ENCODE measurements around the gene C2CD2. TPM values are rescaled to one million over a fixed set of nuclear protein-coding genes. Genes with fewer than 3 reads are reported as not detected.

The C2CD2 gene
- total RNA-seq, 2 donors from 2014 or later: 10.4 to 25.4 TPM

DNA sequence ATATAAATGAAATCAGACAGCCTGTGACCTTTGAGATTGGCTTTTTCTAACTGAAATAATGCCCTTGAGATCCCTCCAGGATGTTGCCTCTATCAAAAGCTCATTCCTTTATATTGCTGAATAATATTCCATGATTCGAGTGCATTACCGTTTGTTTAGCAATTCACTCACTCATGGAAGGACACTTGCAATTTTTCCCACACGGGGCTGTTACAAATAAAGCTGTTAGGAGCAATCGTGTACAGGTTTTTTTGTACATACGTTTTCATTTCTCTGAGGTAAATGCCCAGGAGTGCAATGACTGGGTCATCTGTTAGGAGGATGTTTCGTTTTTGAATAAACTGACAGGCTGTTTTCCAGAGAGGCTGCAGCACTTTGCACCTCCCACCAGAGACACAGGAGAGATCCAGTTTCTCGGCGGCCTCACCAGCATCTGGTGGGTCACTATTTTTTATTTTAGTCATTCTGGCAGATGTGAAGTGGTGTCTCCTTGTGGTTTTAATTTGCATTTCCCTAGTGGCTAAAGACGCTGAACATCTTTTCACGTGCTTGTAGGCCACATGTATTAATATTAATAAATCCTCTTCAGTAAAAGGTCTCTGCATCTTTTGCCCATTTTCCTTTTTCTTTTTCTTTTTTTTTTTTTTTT, 85.6 kb downstream of the C2CD2 start:
- ATAC-seq: no peak
- H3K4me1 ChIP-seq: peaks cover 20% of the 10 kb centered on the region
- intact Hi-C loops (cut with DNase I): no loop called here
- H3K27me3 ChIP-seq: no peaks in the 10 kb centered on the region
- TF ChIP-seq, protein P1, sequence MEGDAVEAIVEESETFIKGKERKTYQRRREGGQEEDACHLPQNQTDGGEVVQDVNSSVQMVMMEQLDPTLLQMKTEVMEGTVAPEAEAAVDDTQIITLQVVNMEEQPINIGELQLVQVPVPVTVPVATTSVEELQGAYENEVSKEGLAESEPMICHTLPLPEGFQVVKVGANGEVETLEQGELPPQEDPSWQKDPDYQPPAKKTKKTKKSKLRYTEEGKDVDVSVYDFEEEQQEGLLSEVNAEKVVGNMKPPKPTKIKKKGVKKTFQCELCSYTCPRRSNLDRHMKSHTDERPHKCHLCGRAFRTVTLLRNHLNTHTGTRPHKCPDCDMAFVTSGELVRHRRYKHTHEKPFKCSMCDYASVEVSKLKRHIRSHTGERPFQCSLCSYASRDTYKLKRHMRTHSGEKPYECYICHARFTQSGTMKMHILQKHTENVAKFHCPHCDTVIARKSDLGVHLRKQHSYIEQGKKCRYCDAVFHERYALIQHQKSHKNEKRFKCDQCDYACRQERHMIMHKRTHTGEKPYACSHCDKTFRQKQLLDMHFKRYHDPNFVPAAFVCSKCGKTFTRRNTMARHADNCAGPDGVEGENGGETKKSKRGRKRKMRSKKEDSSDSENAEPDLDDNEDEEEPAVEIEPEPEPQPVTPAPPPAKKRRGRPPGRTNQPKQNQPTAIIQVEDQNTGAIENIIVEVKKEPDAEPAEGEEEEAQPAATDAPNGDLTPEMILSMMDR (IDR thresholded peaks at IDR 0.05): no peak
- no peak for TF ChIP-seq POLR2A (IDR thresholded peaks at IDR 0.05)
- 57 to 72% methylated on average over 10 of the region's 10 CpGs for WGBS, 2 donors
- no peak for DNase-seq
- H3K4me3 ChIP-seq: no peak overlapping the region
- H3K36me3 ChIP-seq (replicated peaks in 1 of 2; ENCODE audit: insufficient read depth in 1 of 2, low read depth in 2 of 2): no peaks in the 10 kb centered on the region
- H3K9me3 ChIP-seq: no peaks in the 10 kb centered on the region
- no peak overlapping the region for H3K27ac ChIP-seq

DNA sequence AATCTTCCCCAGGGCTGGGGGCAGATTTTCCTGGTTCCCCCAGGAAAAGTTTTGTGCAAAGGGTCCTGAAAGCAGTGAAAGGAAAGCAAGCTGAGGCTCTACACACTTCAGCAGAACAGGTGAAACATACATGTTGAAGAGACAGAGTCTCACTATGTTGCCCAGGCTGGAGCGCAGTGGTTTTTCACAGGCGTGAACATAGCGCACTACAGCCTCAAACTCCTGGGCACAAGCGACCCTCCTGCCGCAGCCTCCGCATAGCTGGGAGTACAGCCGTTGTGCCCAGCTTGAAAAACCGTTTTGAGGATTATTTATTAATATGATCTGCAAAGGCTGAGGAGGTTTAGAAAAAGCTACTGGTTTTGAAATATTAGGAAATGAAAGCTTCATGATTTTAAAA, 86.5 kb downstream of the C2CD2 start:
- peak overlapping the region in 1 of 4 donors; percentile 57 for H3K27ac ChIP-seq
- 91% methylated on average over 8 of the region's 8 CpGs for WGBS, 2 donors
- intact Hi-C loops (cut with DNase I): no loop called here

GRCh38 chr21:41866274-41866809, 87.5 kb downstream of the C2CD2 start:
- ATAC-seq (peak; percentile 58), DNase-seq (peak in 3 of 4 donors; percentile 31 to 60 (median 53))
- no peak overlapping the region for H3K4me3 ChIP-seq
- 45 to 55% methylated on average over 11 of the region's 11 CpGs for WGBS, 2 donors
- no peaks in the 10 kb centered on the region for H3K9me3 ChIP-seq
- no peaks in the 10 kb centered on the region for H3K27me3 ChIP-seq
- H3K36me3 ChIP-seq (replicated peaks in 1 of 2; ENCODE audit: insufficient read depth in 1 of 2, low read depth in 2 of 2): no peaks in the 10 kb centered on the region
- intact Hi-C loops (cut with DNase I): no loop called here
- H3K4me1 ChIP-seq: peaks cover 22% of the 10 kb centered on the region
- TF ChIP-seq, protein P1 (IDR thresholded peaks at IDR 0.05): no peak
- TF ChIP-seq POLR2A (IDR thresholded peaks at IDR 0.05): no peak
- H3K27ac ChIP-seq: peak overlapping the region in 3 of 4 donors; percentile 30 to 57 (median 56)

More for the DNA sequence above, 86.5 kb downstream of the C2CD2 start:
- Histone ChIP-seq H3K36me3 (replicated peaks in 1 of 2; ENCODE audit: insufficient read depth in 1 of 2, low read depth in 2 of 2) (no peaks in the 10 kb centered on the region), H3K4me3 (no peak overlapping the region), H3K27me3 (no peaks in the 10 kb centered on the region), H3K4me1 (peaks cover 22% of the 10 kb centered on the region), H3K9me3 (no peaks in the 10 kb centered on the region)
- no peak for ATAC-seq
- no peak for TF ChIP-seq POLR2A (IDR thresholded peaks at IDR 0.05)
- TF ChIP-seq, protein P1 (IDR thresholded peaks at IDR 0.05): no peak
- no peak for DNase-seq

GRCh38 chr21:41865002-41865777, 88.6 kb downstream of the C2CD2 start:
- no peak for DNase-seq
- intact Hi-C loops (cut with DNase I): no loop called here
- TF ChIP-seq, protein P1 (IDR thresholded peaks at IDR 0.05): no peak
- TF ChIP-seq POLR2A (IDR thresholded peaks at IDR 0.05): no peak
- H3K4me1 ChIP-seq: peaks cover 22% of the 10 kb centered on the region
- no peak for ATAC-seq
- 81 to 82% methylated on average over 15 of the region's 15 CpGs for WGBS, 2 donors
- H3K9me3 ChIP-seq: no peaks in the 10 kb centered on the region
- H3K4me3 ChIP-seq: no peak overlapping the region
- H3K27me3 ChIP-seq: no peaks in the 10 kb centered on the region
- no peaks in the 10 kb centered on the region for H3K36me3 ChIP-seq (replicated peaks in 1 of 2; ENCODE audit: insufficient read depth in 1 of 2, low read depth in 2 of 2)
- no peak overlapping the region for H3K27ac ChIP-seq

Data from body of pancreas (tissue), 4 donors.